NCI-H2107 treated with DMSO at 0.1 percent for 48 hours (cell line): ENCODE results near the gene ITGBL1.

ENCODE experiments used
- DNase-seq: peaks from one replicate; lab custom pipeline; 2025; ENCODE audit not compliant: unreplicated experiment; lab: John Stamatoyannopoulos, UW

ITGBL1 gene

DNA sequence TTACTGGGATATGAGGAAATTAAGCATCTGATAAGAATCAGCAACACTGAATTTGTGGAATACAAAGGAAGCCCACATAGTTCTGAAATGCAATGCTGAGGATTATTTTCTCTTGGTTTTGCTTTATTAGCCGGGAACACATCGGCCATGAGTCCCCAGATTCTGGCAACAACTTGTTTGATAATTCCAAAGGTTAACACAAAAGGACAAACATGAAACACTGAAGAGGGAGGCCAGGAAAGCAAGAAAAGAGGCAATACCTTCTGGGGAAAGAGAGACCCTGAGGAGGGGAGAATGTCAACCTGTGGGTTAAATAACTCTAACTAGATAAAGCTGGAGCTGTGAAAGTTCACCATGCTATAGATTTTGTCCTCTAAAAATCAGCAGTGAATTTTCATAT is 285.9 kb downstream of the ITGBL1 start:
- DNase-seq, result no peak

DNA sequence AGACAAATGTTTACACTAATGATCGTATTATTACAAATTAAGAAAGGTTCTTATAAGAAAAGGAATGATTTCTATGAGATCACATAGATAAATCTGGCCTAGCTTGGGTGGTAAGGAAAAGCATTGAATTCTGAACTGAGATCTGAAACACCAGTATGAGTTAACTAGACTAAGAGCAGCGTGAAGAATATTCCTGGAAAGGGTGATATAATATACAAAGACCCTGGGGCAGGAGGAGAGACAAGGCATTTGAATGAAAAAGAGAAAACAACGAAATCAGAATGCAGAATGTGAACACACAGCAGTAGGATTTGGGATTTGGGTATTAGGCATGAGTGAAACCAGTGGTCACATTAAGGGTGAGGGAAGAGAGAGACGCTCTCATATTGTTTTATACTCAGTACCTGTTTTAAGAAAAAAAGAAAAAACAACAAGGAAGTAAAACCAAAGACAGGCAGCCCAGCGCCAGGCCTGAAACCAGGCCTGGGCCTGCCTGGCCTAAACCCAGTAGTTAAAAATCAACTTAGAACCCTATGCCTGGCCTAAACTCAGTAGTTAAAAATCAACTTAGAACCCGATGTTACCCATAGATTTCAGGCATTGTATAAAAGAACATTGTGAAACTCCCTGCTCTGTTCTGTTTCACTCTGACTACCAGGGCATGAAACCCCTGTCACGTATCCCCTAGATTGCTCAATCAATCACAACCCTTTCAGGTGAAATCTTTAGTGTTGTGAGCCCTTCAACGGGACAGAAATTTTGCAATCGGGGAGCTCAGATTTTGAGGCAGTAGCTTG is 287.1 kb downstream of the ITGBL1 start:
- no peak for DNase-seq

DNA sequence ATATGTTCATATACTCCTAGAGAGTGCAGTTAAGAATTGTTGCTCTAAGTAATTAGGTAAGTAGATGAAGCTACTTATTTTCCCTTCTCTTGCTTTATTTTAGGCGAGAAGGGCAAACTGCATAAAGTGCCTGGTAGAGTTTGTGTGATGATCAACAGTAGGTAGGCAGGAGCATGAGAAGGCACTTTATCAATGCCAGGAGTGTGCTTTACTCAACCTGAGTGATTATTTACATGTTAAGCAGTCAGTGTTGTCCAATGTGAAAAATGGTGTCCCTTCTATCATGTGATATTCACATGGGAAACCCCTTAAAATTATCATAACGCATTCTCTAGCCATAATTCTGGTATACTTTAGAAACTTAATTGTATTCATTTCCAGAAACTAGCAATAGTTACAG is 294.0 kb downstream of the ITGBL1 start:
- DNase-seq, result no peak

DNA sequence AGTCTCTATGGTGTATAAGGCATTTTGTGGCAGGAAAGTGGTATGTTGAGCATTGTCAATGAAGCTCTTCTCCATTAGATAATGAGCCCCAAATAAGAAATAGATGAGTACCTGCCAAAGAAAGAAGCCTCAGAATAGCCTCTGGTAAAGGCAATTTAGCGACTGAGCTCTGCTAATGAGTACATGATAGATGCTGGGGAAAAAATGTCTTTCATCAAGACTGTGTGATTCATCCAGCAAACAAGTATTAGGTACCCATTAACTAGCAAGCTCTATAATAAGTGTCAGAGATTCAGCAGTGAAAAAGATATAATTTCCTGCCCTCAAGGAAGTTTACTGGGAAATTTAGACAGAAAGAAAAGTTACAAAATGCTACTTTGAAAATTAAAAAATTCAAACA is 294.6 kb downstream of the ITGBL1 start:
- no peak for DNase-seq

DNA sequence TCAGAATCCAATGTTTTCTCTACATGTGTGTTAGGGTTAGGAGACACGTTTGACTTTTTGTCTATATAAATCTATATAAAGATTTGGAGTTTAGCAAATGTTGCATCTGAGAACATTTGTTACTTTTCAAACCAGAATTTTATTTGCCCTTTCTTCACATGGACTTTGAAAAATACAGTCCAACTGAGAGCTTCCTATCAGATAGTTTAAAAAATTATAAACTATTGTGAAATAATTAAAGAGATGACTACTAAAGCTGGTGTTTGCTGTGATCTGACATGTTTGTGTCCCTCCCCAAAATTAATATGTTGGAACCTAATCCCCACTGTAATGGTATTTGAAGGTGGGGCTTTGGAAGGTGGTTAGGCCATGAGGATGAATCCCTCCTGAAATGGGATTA is 297.1 kb downstream of the ITGBL1 start:
- DNase-seq, result no peak

DNA sequence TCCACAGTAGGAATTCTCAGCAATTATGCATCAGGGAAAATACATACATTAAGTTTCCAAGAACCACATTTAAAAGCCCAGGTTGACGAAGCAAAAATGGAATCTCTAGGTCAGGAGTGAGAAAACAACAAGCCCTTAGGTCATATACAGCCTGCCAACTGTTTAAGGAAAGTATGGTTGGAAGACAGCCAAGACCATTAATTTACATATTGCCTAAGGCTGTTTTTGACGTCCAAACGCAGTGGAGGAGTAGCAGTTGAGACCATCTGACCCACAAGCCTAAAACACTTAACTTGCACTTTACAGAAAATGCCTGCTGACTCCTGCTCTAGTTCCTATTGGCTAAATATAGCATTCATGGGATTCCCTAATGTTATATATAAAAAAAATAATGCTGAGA is 299.0 kb downstream of the ITGBL1 start:
- DNase-seq, result peak; percentile 71

DNA sequence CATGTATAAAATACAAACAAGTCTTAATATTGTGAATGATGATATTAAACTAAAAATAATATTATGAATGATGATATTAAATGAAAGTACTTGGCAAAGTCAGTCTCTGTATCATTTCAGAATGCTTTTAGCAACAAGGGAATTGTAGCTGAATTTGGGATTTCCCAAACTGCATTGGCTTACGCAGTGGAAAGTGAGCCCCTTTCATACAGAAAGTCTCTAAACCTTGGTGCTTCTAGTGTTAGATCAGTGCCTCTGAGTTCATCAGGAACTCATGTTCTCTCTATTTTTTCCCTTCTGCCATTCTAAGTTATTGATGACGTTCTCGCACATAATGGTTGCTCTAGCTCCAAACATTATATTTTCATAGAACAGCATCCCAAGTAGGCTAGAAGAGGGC is 300.0 kb downstream of the ITGBL1 start:
- DNase-seq, result no peak

DNA sequence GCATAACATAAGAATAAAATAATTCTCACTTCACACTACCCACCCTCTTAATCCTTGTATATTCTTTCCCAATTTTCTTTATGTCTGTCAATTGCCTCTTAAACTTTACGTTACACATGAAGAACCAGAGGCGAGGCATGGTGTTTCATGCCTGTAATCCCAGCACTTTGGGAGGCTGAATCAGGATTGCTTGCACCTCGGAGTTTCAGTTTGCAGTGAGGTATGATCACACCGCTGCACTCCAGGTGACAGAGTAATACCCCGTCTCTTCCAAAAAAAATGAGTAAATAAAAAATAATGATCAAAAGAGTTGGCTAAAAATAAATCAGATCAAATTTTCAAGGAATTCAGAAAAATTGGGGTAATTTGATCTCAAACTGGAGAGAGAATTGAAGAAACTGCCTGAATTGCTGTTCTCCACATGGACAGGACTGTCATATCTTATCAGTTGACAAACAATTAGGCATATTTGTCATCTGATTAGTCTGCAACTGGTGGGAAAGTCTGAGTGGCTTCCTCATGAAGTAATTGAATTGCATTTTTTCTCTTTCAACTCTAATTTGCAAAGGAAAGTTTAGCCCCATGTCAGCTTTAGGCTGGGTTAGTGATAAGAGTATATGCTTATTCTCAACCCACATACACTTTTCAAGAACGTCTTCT is 302.9 kb downstream of the ITGBL1 start:
- no peak for DNase-seq

DNA sequence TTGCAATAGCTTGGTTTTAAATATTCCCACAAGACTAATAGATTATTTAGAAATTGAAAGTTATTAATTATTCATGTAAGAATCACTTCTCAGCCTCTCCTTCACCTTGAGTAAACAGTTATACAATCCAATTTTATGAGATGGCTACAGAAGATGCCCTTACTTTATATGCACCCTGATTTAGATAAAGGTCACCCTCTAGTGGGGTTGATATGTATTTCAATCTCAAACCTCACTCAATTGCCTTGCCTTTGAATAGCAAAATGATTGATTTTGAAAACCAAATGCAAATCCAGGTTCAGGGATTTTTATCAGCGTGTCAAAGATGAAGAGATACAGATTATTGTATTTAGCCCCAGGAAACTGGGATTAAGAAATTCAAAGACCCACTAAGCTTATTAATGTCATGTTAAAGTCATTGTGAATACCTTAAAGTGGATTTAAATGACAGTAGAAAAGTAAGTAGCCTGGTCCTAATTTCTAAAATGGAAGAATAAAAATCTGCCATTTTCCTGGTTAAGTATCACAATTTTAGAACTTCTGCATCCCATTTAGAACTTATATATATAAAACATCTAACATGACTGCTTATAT is 305.1 kb downstream of the ITGBL1 start:
- peak; percentile 30 for DNase-seq

DNA sequence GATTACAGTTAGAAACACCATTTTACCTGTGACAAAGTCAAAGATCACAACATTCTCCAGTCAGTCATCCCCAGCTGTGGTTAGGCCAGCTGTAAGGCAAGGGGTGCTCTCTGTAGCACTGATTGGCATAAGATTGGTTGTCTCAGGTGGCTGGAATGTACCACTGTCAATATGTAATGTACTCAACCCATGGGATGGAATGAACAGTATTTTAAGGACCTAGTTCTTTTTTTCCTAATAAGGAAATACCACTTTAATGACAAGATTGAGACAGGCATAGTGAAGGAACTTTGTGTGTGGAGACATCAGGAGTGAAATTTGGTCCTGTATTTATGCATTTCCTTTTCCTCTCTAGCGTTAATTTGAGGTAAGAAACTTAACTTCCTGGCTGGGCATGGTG is 310.7 kb downstream of the ITGBL1 start:
- DNase-seq, result no peak
